ENCODE results near the gene MTOR. TPM values are rescaled to one million over a fixed set of nuclear protein-coding genes. Genes with fewer than 3 reads are reported as not detected.
A peak's percentile ranks its signal among the peaks of the same experiment; 100 is the strongest.
"Not testable (repeated sequence)": the region's sequence is repeated elsewhere in the genome, so short reads cannot be mapped to it uniquely, and the experiment has no call there.

MTOR gene
- total RNA-seq, 6 experiments from 2014 or later = 25.1 to 35.3 (median 32.4) TPM

- DNase-seq (no peak), ATAC-seq (peak; percentile 23 to 51 (median 46))
- Histone ChIP-seq H3K27ac (peak overlapping the region; percentile 87 to 93 (median 93)), H3K4me3 (peak overlapping the region; percentile 84 to 93 (median 92)), H3K4me1 (peaks cover 0 to 31% (median 6%) of the 10 kb centered on the region in 4 donors), H3K36me3 (peaks cover 0 to 10% (median under 1%) of the 10 kb centered on the region in 4 donors), H3K9me3 (no peaks in the 10 kb centered on the region), H3K27me3 (no peaks in the 10 kb centered on the region)
- intact Hi-C loops (cut with DNase I) = no loop called here
- WGBS (ENCODE audit: insufficient coverage, low coverage, low lambda C conversion rate, missing lambda C conversion rate) = 3% methylated on average over 20 of the region's 22 CpGs
- TF ChIP-seq CTCF (IDR thresholded peaks at IDR 0.05) = no peak
- TF ChIP-seq POLR2A (IDR thresholded peaks at IDR 0.05) = no peak
Measured at GRCh38 chr1:11273595-11274234, 11.4 kb upstream of the MTOR start.

DNA sequence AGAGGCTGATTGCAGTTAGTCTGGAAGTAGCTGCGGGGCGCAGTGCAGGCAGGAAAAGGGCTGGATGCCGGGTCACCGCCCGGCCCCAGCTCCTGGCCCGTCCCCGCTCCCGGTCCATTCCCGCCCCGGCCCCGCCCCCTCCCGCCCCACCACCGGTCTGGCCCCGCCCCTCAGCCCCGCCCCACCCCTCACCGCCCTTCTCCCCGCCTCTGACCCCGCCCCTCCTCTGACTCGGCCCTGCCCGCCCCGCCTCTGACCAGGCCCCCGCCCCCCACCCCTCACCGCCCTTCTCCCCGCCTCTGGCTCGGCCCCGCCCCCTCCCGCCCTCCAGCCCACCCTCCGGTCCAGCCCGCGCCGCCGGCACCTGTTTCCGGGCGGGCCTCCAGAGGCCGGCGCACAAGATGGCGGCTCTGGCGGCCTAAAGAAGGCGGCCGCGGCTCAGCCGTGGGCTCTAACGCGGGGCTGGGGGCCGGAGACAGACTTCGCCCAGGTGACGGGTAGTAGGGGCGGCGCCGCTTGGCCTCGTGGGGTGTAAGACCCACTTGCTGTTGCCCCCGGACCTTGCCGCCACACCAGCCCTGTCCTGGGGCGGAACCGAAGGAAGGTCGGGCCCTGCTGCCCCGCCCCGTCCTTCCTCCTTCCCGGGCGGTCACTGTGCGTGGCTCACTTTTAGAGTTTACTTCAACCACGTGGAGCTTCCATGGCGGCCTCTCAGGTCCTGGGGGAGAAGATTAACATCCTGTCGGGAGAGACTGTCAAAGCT is 10.7 kb upstream of the MTOR start, which contains the start of gene UBIAD1:
UBIAD1 (plus strand) TSS at position 367 of the 763 bp plus-strand sequence; CDS start at position 701, 334 bp downstream.
- peak; percentile 90 to 92 (median 92) for DNase-seq
- under 1% methylated on average over 25 of the region's 64 CpGs for WGBS (ENCODE audit: insufficient coverage, low coverage, low lambda C conversion rate, missing lambda C conversion rate)
- no peaks in the 10 kb centered on the region for H3K27me3 ChIP-seq

GRCh38 chr1:11272544-11272831 is 10.1 kb upstream of the MTOR start:
- no peak for DNase-seq
- Histone ChIP-seq H3K36me3 (no peaks in the 10 kb centered on the region), H3K4me3 (peak overlapping the region in 1 of 3 donors; percentile 26), H3K27me3 (no peaks in the 10 kb centered on the region), H3K9me3 (no peaks in the 10 kb centered on the region), H3K27ac (peak overlapping the region in 1 of 3 donors; percentile 27), H3K4me1 (peaks cover 0 to 33% (median 6%) of the 10 kb centered on the region in 4 donors)
- no peak for ATAC-seq
- 18% methylated on average over 6 of the region's 9 CpGs for WGBS (ENCODE audit: insufficient coverage, low coverage, low lambda C conversion rate, missing lambda C conversion rate)
- intact Hi-C loops (cut with DNase I) = no loop called here
- TF ChIP-seq CTCF (IDR thresholded peaks at IDR 0.05) (no peak), POLR2A (IDR thresholded peaks at IDR 0.05) (no peak)

More for the DNA sequence above, 10.7 kb upstream of the MTOR start, which contains the start of gene UBIAD1:
- Histone ChIP-seq H3K36me3 (peaks cover 0 to 3% (median 0%) of the 10 kb centered on the region in 4 donors), H3K27ac (peak within 1 kb of the TSS; percentile 87 to 93 (median 93)), H3K9me3 (no peaks in the 10 kb centered on the region), H3K4me1 (peaks cover 0 to 31% (median 6%) of the 10 kb centered on the region in 4 donors), H3K4me3 (peak within 1 kb of the TSS; percentile 84 to 93 (median 92))
- peak; percentile 82 to 92 (median 90) for ATAC-seq
- intact Hi-C loops (cut with DNase I) = no loop called here
- TF ChIP-seq CTCF (IDR thresholded peaks at IDR 0.05) = peak; percentile 3 to 33 (median 28)
- TF ChIP-seq POLR2A (IDR thresholded peaks at IDR 0.05) = peak; percentile 66

- H3K9me3 ChIP-seq; H3K27me3 ChIP-seq; H3K36me3 ChIP-seq; H3K4me3 ChIP-seq; intact Hi-C loops (cut with DNase I): not testable (repeated sequence)
- WGBS (ENCODE audit: insufficient coverage, low coverage, low lambda C conversion rate, missing lambda C conversion rate) = 40% methylated on average over 15 of the region's 19 CpGs
- DNase-seq (peak in 1 of 3 donors; percentile 65), ATAC-seq (peak; percentile 81 to 84 (median 83))
- H3K27ac ChIP-seq = peak overlapping the region; percentile 92 to 99 (median 94)
- peaks cover 0 to 16% (median 0%) of the 10 kb centered on the region in 4 donors for H3K4me1 ChIP-seq
Measured at GRCh38 chr1:11267350-11268337, 5.3 kb upstream of the MTOR start.

Measured in right lobe of liver (tissue), 6 donors.